HFFc6 (cell line): ENCODE data around the gene KIF19. TPM values are rescaled to one million over a fixed set of nuclear protein-coding genes. Genes with fewer than 3 reads are reported as not detected.

Source experiments
- DNase-seq: peaks from one replicate; pipeline ENCODE4 v3.0.0-alpha.2; 2018
- H3K27ac Mint-ChIP-seq: 2 replicates; pipeline ENCODE4 v1.8.0; 2020; ENCODE audit warnings: mild to moderate bottlenecking, mixed read lengths
- H3K27me3 Mint-ChIP-seq: 2 replicates; pipeline ENCODE4 v1.8.0; 2021; ENCODE audit warnings: mild to moderate bottlenecking, moderate library complexity, mixed read lengths; ENCODE audit not compliant: insufficient read depth
- H3K36me3 Mint-ChIP-seq: 2 replicates; pipeline ENCODE4 v1.8.0; 2021; ENCODE audit warnings: low read depth, mixed read lengths
- H3K4me1 Mint-ChIP-seq: 2 replicates; pipeline ENCODE4 v1.8.0; 2020; ENCODE audit warnings: low read depth, mixed read lengths
- H3K4me3 Mint-ChIP-seq: 2 replicates; pipeline ENCODE4 v1.8.0; 2020; ENCODE audit warnings: mild to moderate bottlenecking, moderate library complexity, mixed read lengths
- H3K9me3 Mint-ChIP-seq: 2 replicates; pipeline ENCODE4 v1.8.0; 2020; ENCODE audit warnings: mild to moderate bottlenecking, mixed read lengths
- total RNA-seq, 6 experiments: library from RNA; stranded (reverse); fragmentation: NEBNext Ultra II Directional; extraction: Animal tissue kit (Norgen Biotek cat#: 25700); gene quantifications; 2 replicates in 1 of 6; 3 replicates in 5 of 6; pipeline ENCODE4 v1.2.3, GENCODE V29; 2021
- TF ChIP-seq, protein P1 (sequence below): fragments of 200-600 bp; sonication (generic); IDR thresholded peaks from 2 replicates; pipeline ENCODE4 v1.5.0; 2021; ENCODE audit warnings: antibody characterized with exemption, mild to moderate bottlenecking

KIF19 gene
- total RNA-seq, 6 experiments from 2014 or later, result not detected

DNA sequence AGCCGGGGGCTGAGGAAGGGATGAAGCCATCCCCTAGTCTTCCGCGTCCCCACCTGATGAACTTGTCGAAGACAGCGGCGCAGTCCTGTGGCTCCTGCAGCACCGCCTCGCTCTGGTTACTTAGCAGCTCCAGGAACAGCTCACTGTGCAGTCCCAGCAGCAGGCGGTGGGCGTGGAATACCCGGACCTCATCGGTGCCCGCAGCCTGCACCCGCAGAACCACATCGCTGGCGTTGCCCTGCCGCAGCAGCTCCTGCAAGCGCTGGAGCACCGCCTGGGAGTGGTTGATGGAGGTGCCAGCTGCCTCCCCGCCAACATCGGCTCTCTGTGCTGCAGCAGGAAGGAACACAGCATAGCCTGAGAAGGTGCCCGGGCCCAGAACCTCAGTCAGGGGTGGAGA is 33.9 kb downstream of the KIF19 start:
- no peaks in the 10 kb centered on the region for H3K4me1 Mint-ChIP-seq
- no peak overlapping the region for H3K27ac Mint-ChIP-seq
- H3K36me3 Mint-ChIP-seq, result peaks cover 4% of the 10 kb centered on the region; the same call in 1 of the 2 replicates
- no peak for DNase-seq
- no peak overlapping the region for H3K4me3 Mint-ChIP-seq
- TF ChIP-seq, protein P1, sequence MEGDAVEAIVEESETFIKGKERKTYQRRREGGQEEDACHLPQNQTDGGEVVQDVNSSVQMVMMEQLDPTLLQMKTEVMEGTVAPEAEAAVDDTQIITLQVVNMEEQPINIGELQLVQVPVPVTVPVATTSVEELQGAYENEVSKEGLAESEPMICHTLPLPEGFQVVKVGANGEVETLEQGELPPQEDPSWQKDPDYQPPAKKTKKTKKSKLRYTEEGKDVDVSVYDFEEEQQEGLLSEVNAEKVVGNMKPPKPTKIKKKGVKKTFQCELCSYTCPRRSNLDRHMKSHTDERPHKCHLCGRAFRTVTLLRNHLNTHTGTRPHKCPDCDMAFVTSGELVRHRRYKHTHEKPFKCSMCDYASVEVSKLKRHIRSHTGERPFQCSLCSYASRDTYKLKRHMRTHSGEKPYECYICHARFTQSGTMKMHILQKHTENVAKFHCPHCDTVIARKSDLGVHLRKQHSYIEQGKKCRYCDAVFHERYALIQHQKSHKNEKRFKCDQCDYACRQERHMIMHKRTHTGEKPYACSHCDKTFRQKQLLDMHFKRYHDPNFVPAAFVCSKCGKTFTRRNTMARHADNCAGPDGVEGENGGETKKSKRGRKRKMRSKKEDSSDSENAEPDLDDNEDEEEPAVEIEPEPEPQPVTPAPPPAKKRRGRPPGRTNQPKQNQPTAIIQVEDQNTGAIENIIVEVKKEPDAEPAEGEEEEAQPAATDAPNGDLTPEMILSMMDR, result no peak
- peaks cover 14% of the 10 kb centered on the region for H3K9me3 Mint-ChIP-seq
- H3K27me3 Mint-ChIP-seq, result no peaks in the 10 kb centered on the region; the same call in 1 of the 2 replicates

DNA sequence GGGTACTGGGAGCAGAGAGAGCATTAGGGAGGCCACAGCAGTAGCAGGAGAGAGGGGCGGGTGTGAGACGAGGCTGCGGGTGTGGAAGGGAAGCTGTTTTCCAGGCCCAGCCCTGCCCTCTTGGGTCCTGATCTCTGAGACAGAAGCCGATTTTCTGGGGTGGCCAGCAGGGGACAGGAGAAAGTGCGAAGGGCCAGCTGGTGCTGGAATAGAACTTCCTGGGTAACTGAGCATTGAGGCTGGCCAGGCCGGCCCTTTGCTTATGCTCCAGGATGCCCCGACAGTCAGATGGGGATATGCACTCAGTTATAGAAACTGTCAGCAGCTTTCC is 34.8 kb downstream of the KIF19 start:
- no peaks in the 10 kb centered on the region for H3K4me1 Mint-ChIP-seq
- H3K4me3 Mint-ChIP-seq, result no peak overlapping the region
- H3K36me3 Mint-ChIP-seq, result peaks cover 4% of the 10 kb centered on the region; the same call in 1 of the 2 replicates
- H3K27ac Mint-ChIP-seq, result no peak overlapping the region
- DNase-seq, result no peak
- peaks cover 14% of the 10 kb centered on the region for H3K9me3 Mint-ChIP-seq
- TF ChIP-seq, protein P1, result no peak
- H3K27me3 Mint-ChIP-seq, result no peaks in the 10 kb centered on the region; the same call in 1 of the 2 replicates

DNA sequence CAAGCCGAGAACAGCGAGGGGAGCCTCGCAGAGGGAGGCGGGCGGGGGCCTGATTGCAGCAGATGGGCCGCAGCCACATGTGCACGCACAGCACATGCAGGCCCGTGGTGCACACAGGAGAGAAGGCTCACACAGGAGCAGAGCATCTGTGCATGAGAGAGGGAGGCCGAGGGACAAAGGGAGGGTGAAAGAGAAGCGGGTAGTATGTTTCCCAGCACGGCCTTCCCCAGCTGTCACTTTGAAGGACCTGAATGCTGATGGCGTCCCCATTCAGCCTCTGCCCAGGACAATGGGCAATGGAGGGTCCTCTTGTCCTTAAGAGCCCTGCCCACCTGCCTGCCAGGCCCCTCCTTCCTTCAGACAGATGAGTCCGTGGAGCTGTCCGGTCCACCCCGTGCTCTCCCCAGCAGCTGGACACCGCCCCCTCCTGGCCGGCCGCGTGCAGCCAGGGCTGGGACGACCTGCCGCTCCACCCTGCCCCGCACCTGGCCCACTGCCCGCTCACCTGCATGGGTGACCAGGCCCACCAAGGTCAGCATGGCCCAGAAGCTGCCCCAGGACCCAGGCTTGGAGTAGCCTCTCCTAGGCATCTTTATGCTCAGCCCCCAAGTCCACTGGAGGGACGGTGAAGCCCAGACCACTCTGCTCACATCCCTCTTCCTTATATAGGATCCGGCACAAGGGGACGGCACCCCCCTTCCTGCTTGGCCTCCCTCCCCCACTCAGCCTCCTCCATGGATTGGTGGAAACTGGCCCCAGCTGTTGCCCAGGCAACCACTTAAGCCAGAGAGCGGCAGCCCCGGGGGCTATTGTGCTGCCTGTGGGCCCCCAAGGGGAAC is 35.4 kb downstream of the KIF19 start, which contains the start of gene BTBD17:
TSS of gene BTBD17 (minus strand) at position 639 of the 839 bp plus-strand sequence. CDS start at position 590, 49 bp downstream.
- Mint-ChIP-seq H3K9me3 (peaks cover 15% of the 10 kb centered on the region), H3K4me3 (no peak within 1 kb of the TSS), H3K27me3 (no peaks in the 10 kb centered on the region; the same call in 1 of the 2 replicates), H3K36me3 (peaks cover 4% of the 10 kb centered on the region; the same call in 1 of the 2 replicates), H3K27ac (no peak within 1 kb of the TSS), H3K4me1 (no peaks in the 10 kb centered on the region)
- DNase-seq, result no peak
- TF ChIP-seq, protein P1, result peak; percentile 60; the same call in 1 of the 2 replicates

DNA sequence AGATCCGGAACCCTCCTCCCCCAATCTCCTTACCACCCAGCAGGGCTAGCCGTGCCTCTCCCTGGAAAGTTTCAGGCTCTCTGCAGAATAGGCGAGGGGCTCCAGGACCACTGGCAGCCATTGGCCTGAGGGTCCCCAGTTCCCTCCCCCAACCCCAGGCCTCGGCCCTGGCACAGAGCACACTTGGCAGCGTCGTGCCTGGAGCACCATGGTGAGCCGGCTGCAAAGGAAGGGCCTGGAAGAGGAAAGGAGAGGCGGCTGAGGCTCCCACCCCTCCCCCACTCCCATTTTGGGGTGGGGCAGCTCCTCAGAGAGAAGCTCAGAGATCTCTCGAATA is 36.0 kb downstream of the KIF19 start:
- peaks cover 18% of the 10 kb centered on the region for H3K9me3 Mint-ChIP-seq
- H3K4me3 Mint-ChIP-seq, result no peak overlapping the region
- no peaks in the 10 kb centered on the region for H3K4me1 Mint-ChIP-seq
- H3K27me3 Mint-ChIP-seq, result no peaks in the 10 kb centered on the region; the same call in 1 of the 2 replicates
- peaks cover 4% of the 10 kb centered on the region; the same call in 1 of the 2 replicates for H3K36me3 Mint-ChIP-seq
- no peak for DNase-seq
- H3K27ac Mint-ChIP-seq, result no peak overlapping the region
- TF ChIP-seq, protein P1, result no peak

DNA sequence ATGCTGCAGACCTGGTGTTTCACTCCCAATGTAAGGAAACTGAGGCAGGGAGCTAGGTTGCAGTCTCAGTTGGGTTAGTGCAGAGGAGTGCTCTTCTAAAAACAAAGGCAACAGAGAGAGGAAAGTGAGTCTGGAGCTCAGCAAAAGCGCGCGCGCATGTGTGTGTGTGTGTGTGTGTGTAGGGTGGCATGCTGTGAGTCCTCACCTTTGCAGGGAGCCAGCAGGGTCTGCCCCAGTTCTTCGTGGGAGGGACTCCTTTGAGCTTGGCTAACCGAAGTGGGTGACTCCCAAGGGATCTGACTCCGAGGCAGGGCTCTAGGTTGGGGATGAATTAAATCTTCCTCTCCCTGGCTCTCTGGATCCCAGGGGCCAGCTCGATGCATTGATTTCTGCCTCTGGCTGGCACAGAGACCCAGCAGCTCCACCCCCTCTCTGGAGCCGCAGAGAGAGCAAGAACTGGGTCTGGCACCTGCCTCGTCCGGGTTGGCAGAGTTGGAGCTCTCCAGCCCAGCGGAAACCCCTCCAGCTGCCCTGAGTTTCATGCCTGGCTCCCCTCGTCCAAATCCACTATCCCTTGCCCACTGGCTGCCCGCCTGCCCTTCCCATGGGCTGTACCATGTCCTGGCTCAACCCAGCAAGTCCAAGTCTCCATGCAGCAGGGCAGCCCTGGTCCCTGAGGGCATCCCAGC is 36.9 kb downstream of the KIF19 start:
- H3K4me3 Mint-ChIP-seq, result no peak overlapping the region
- H3K27me3 Mint-ChIP-seq, result no peaks in the 10 kb centered on the region; the same call in 1 of the 2 replicates

More for the DNA sequence above, 36.9 kb downstream of the KIF19 start:
- Mint-ChIP-seq H3K9me3 (peaks cover 15% of the 10 kb centered on the region), H3K27ac (no peak overlapping the region), H3K4me1 (no peaks in the 10 kb centered on the region), H3K36me3 (peaks cover 4% of the 10 kb centered on the region; the same call in 1 of the 2 replicates)
- TF ChIP-seq, protein P1, result no peak
- DNase-seq, result no peak
